OCI-LY7 (cell line): ENCODE data around the gene SYTL3. TPM values are rescaled to one million over a fixed set of nuclear protein-coding genes. Genes with fewer than 3 reads are reported as not detected.

Experiments
- BruUV-seq: library from RNA; stranded (reverse); fragments of 400-500 nt; replicated peaks from 2 replicates; lab custom pipeline; 2021; lab: Mats Ljungman, UMichigan
- CTCF ChIA-PET: fragments of 300-600 bp; sonication (Branson Sonifier 250); formaldehyde crosslinking; loops from one replicate; lab custom pipeline; 2022; ENCODE audit warnings: antibody characterized with exemption; ENCODE audit not compliant: unreplicated experiment; lab: Charles Lee
- POLR2A ChIA-PET: fragments of 300-600 bp; sonication (Branson Sonifier 250); formaldehyde crosslinking; loops from one replicate; lab custom pipeline; 2022; ENCODE audit warnings: antibody characterized with exemption; lab: Charles Lee
- DNase-seq: peaks from one replicate; pipeline ENCODE4 v3.0.0-alpha.2; 2015; ENCODE audit warnings: low spot score
- H2AFZ ChIP-seq: fragments of 200-600 bp; sonication (generic), shearing (Covaris generic); 2 replicates; pipeline ENCODE4 v1.6.1; 2014; ENCODE audit warnings: mild to moderate bottlenecking, antibody characterized with exemption, low read length, moderate library complexity
- H3K27ac ChIP-seq: fragments of 200-600 bp; sonication (generic); 2 replicates; pipeline ENCODE4 v1.5.1; 2014; ENCODE audit warnings: mixed run types, low read depth, mild to moderate bottlenecking, moderate library complexity, low read length, inconsistent platforms; ENCODE audit not compliant: poor library complexity, severe bottlenecking
- H3K36me3 ChIP-seq: fragments of 200-600 bp; sonication (generic); 2 replicates; pipeline ENCODE4 v1.6.1; 2014; ENCODE audit warnings: mild to moderate bottlenecking, antibody characterized with exemption, low read length, moderate library complexity, mixed read lengths; ENCODE audit not compliant: insufficient read depth
- H3K4me1 ChIP-seq: fragments of 200-600 bp; sonication (generic); 2 replicates; pipeline ENCODE4 v1.5.1; 2014; ENCODE audit warnings: mild to moderate bottlenecking, low read length; ENCODE audit not compliant: insufficient read depth, poor library complexity, severe bottlenecking
- H3K4me2 ChIP-seq: fragments of 200-600 bp; sonication (generic); 2 replicates; pipeline ENCODE4 v1.6.1; 2014; ENCODE audit warnings: mild to moderate bottlenecking, low read length
- H3K4me3 ChIP-seq: fragments of 200-600 bp; sonication (generic); 2 replicates; pipeline ENCODE4 v1.5.1; 2014; ENCODE audit warnings: mild to moderate bottlenecking, low read depth, low read length; ENCODE audit not compliant: poor library complexity, severe bottlenecking
- H3K79me2 ChIP-seq: fragments of 200-600 bp; sonication (generic); 2 replicates; pipeline ENCODE4 v1.6.1; 2016; ENCODE audit warnings: low read depth, mild to moderate bottlenecking, low read length, moderate library complexity, mixed read lengths; ENCODE audit not compliant: insufficient read depth
- H3K9me2 ChIP-seq: fragments of 200-600 bp; sonication (generic); 2 replicates; pipeline ENCODE4 v1.6.1; 2016; ENCODE audit warnings: mild to moderate bottlenecking, low read length, mixed read lengths; ENCODE audit not compliant: insufficient read depth
- H3K9me3 ChIP-seq: fragments of 200-600 bp; sonication (generic); 2 replicates; pipeline ENCODE4 v1.6.1; 2014; ENCODE audit warnings: mild to moderate bottlenecking, mixed run types, low read length, mixed read lengths
- H4K20me1 ChIP-seq: fragments of 200-600 bp; sonication (generic); 2 replicates; pipeline ENCODE4 v1.6.1; 2014; ENCODE audit warnings: mild to moderate bottlenecking, antibody characterized with exemption, low read length, moderate library complexity, mixed read lengths; ENCODE audit not compliant: insufficient read depth
- EZH2phosphoT487 ChIP-seq: fragments of 200-600 bp; sonication (generic); IDR thresholded peaks from 2 replicates; pipeline ENCODE4 v1.6.1; 2018; ENCODE audit warnings: low read depth, borderline replicate concordance, mild to moderate bottlenecking, mixed run types, antibody characterized with exemption, low read length, moderate library complexity, mixed read lengths
- intact Hi-C: fragments of 100-400 bp; cut with micrococcal nuclease; formaldehyde crosslinking; loops from one replicate; pipeline ENCODE4 v1.10.0; 2022; ENCODE audit not compliant: unreplicated experiment
- total RNA-seq, 2 experiments: library from RNA; depleted of rRNA in 1 of 2; stranded (reverse); fragments of >200 nt in 1 of 2; shearing (Covaris generic) in 1 of 2; gene quantifications; 2 replicates each; pipeline ENCODE4 v1.2.3, GENCODE V29; 2014 to 2022
- TF ChIP-seq, protein P1 (sequence below): fragments of 200-600 bp; sonication (generic); conservative IDR thresholded peaks from 2 replicates; pipeline ENCODE4 v1.5.1; 2014; ENCODE audit warnings: mild to moderate bottlenecking, antibody characterized with exemption, low read length, moderate library complexity, mixed read lengths

SYTL3 gene
- total RNA-seq, 2 experiments from 2014 or later: 0.32 to 0.89 TPM

DNA sequence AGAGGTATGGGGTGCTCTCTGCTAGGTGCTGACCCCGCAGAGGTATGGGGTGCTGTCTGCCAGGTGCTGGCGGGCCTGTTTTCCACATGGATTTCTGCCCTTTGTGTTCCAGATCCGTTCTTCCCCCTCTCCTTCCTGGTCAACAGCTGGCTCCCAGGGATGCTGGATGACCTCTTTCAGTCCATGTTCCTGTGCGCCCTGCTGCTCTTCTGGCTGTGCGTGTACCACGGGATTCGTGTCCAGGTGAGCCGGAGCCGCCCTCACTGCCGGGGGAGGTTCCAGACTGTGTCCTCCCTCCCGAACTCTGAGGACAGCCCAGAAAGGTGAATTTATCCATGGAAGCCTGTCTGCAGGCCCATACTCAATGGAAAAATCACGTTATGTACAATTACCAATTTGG, 41.6 kb upstream of the SYTL3 start:
- Histone ChIP-seq H3K79me2 (no peaks in the 10 kb centered on the region), H3K9me3 (no peaks in the 10 kb centered on the region), H3K4me1 (no peaks in the 10 kb centered on the region), H3K4me2 (no peak overlapping the region), H3K4me3 (no peak overlapping the region), H3K27ac (no peak overlapping the region), H2AFZ (no peak overlapping the region), H4K20me1 (no peaks in the 10 kb centered on the region), H3K9me2 (no peaks in the 10 kb centered on the region), H3K36me3 (peaks cover 55% of the 10 kb centered on the region)
- CTCF ChIA-PET: no interaction called here
- POLR2A ChIA-PET: interaction anchor here (0.7 kb wide), 1 partner anchor 440 kb away, joined by 3 read pairs; the partner anchor contains the start of genes GTF2H5 and SERAC1
- TF ChIP-seq EZH2phosphoT487: no peak
- TF ChIP-seq, protein P1, sequence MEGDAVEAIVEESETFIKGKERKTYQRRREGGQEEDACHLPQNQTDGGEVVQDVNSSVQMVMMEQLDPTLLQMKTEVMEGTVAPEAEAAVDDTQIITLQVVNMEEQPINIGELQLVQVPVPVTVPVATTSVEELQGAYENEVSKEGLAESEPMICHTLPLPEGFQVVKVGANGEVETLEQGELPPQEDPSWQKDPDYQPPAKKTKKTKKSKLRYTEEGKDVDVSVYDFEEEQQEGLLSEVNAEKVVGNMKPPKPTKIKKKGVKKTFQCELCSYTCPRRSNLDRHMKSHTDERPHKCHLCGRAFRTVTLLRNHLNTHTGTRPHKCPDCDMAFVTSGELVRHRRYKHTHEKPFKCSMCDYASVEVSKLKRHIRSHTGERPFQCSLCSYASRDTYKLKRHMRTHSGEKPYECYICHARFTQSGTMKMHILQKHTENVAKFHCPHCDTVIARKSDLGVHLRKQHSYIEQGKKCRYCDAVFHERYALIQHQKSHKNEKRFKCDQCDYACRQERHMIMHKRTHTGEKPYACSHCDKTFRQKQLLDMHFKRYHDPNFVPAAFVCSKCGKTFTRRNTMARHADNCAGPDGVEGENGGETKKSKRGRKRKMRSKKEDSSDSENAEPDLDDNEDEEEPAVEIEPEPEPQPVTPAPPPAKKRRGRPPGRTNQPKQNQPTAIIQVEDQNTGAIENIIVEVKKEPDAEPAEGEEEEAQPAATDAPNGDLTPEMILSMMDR: no peak
- no peak for DNase-seq
- BruUV-seq: no TSS peak
- intact Hi-C loops: no loop called here

DNA sequence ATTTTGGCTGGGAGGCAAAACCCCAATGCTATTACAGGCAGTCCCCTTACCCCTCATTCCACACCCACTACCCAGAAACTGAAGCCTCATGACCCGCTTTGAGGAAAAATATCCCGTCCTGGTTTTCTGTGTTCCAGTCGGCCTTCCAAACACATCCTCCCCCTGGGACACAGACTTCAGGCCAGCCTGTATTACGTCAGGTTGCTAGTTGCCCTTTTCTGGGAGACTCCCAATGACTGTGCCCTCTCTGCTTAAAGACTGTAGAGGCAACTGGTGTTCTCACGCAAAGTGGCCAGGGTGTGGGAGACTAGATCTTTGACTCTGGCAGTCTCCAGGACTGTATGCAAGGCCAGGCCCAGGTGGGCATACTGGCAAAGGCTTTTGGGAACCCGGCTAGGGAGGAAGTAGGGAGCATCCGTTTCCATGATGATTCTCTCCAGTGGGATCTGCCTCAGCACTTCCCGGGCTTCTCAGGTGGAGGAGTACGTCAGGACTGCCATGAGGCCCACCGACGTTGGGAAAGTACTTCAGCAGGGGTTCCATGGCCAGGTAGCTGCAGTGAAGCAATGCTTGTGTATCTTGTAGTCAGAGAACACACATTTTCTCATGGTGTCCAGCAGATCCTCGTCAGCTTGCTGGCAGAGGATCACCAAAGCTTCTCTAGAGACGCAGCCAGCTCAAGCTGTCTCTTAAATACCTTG, 40.2 kb upstream of the SYTL3 start:
- ChIA-PET CTCF (no interaction called here), POLR2A (interaction anchor here (0.5 kb wide), 1 partner anchor 15 kb away, joined by 6 read pairs; no protein-coding TSS in a partner anchor)
- Histone ChIP-seq H3K36me3 (peaks cover 64% of the 10 kb centered on the region), H3K79me2 (no peaks in the 10 kb centered on the region), H3K4me3 (no peak overlapping the region), H3K9me3 (no peaks in the 10 kb centered on the region), H3K27ac (no peak overlapping the region), H2AFZ (no peak overlapping the region), H3K9me2 (no peaks in the 10 kb centered on the region), H3K4me1 (no peaks in the 10 kb centered on the region), H3K4me2 (no peak overlapping the region), H4K20me1 (no peaks in the 10 kb centered on the region)
- no TSS peak for BruUV-seq
- TF ChIP-seq EZH2phosphoT487: no peak
- TF ChIP-seq, protein P1: no peak
- intact Hi-C loops: no loop called here
- no peak for DNase-seq
